HL-60/S4 treated with retinoic acid at 250 ng/mL for 4 days and 3 days (cell line): ENCODE data around the gene SLC48A1.

ENCODE experiments used
- in situ Hi-C: fragments of 300-500 bp; cut with MboI; formaldehyde crosslinking; loops from 2 replicates; pipeline ENCODE4 v1.7.0; 2022; ENCODE audit warnings: low sequenced_read_pairs

Gene SLC48A1

GRCh38 chr12:47773858-47774580, 981 bp downstream of the SLC48A1 start:
- in situ Hi-C loops, result no loop called here

GRCh38 chr12:47774663-47775062, 1.6 kb downstream of the SLC48A1 start:
- in situ Hi-C loops, result no loop called here

- in situ Hi-C loops, result no loop called here
Measured at GRCh38 chr12:47775100-47775911, 2.3 kb downstream of the SLC48A1 start.

GRCh38 chr12:47776471-47777143, 3.6 kb downstream of the SLC48A1 start:
- in situ Hi-C loops, result no loop called here

GRCh38 chr12:47777151-47777550, 4.1 kb downstream of the SLC48A1 start:
- in situ Hi-C loops, result no loop called here

- in situ Hi-C loops, result no loop called here
Measured at GRCh38 chr12:47777741-47778558, 4.9 kb downstream of the SLC48A1 start.

GRCh38 chr12:47778881-47779280, 5.8 kb downstream of the SLC48A1 start:
- in situ Hi-C loops, result no loop called here

- in situ Hi-C loops, result no loop called here
Measured at GRCh38 chr12:47779301-47779942, 6.4 kb downstream of the SLC48A1 start.

- in situ Hi-C loops, result no loop called here
Measured at GRCh38 chr12:47779943-47780504, 7.0 kb downstream of the SLC48A1 start.

- in situ Hi-C loops, result no loop called here
Measured at GRCh38 chr12:47781479-47782371, 8.7 kb downstream of the SLC48A1 start.

GRCh38 chr12:47782372-47782770, 9.3 kb downstream of the SLC48A1 start:
- in situ Hi-C loops, result no loop called here

- in situ Hi-C loops, result no loop called here
Measured at GRCh38 chr12:47783024-47783755, 10.2 kb downstream of the SLC48A1 start.

GRCh38 chr12:47783821-47784819, 11.1 kb downstream of the SLC48A1 start:
- in situ Hi-C loops, result no loop called here

- in situ Hi-C loops, result no loop called here
Measured at GRCh38 chr12:47785036-47785886, 12.2 kb downstream of the SLC48A1 start.

GRCh38 chr12:47785887-47786661, 13.0 kb downstream of the SLC48A1 start:
- in situ Hi-C loops, result no loop called here
